Right ventricle myocardium inferior (tissue), 1 donor: ENCODE measurements around the gene MYCBPAP. TPM values are rescaled to one million over a fixed set of nuclear protein-coding genes. Genes with fewer than 3 reads are reported as not detected.

Experiments used
- ATAC-seq: fragments of 200-7000 bp; cut with Tn5 transposase; one replicate; pipeline ENCODE4 v1.9.1; 2020; ENCODE audit warnings: mild to moderate bottlenecking, moderate library complexity
- DNase-seq: peaks from one replicate; pipeline ENCODE4 v3.0.0; 2021; ENCODE audit errors: missing footprints
- intact Hi-C: fragments of 100-400 bp; cut with DNase I; formaldehyde crosslinking; loops from one replicate; pipeline ENCODE4 v1.11.0; 2022
- total RNA-seq: library from RNA; stranded (reverse); fragmentation: NEBNext Ultra II Directional; extraction: Animal tissue kit (Norgen Biotek cat#: 25700); gene quantifications from one replicate; pipeline ENCODE4 v1.2.1, GENCODE V29; 2021
- donor health status: DM: no; HTN: yes; CAD: no; lungs with severe emphysema.

MYCBPAP gene
- total RNA-seq, 1 donor from 2014 or later, result 0.81 TPM

DNA sequence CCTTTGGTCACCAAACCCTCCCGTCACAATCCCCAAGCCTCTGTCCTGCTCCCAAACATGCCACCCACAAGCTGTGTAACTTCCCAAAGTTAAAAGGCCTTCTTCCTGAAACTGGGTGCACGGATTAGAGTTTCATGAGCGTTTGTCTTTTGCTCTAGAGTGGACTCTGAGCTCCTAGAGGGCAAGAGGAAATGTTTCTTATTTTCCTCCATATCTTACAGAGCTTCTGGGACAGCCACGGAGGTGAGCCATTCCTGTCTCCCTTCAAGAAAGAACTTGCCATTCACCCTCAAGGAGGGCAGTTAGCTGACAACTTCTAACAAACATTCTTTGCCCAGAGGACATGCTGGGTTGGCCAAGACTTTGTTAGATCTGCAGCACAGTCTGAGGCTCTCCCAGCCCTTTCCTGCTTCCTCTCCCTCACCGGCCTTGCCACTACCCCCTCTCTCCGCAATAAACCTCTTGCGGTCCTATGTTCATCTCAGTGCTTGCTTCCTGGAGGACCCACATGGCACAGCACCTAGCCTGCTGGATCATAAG is 2.6 kb upstream of the MYCBPAP start:
- ATAC-seq, result no peak
- intact Hi-C loops, result no loop called here
- no peak for DNase-seq

- intact Hi-C loops, result no loop called here
- no peak for ATAC-seq
- no peak for DNase-seq
Measured at GRCh38 chr17:50506298-50506697, 1.9 kb upstream of the MYCBPAP start.

DNA sequence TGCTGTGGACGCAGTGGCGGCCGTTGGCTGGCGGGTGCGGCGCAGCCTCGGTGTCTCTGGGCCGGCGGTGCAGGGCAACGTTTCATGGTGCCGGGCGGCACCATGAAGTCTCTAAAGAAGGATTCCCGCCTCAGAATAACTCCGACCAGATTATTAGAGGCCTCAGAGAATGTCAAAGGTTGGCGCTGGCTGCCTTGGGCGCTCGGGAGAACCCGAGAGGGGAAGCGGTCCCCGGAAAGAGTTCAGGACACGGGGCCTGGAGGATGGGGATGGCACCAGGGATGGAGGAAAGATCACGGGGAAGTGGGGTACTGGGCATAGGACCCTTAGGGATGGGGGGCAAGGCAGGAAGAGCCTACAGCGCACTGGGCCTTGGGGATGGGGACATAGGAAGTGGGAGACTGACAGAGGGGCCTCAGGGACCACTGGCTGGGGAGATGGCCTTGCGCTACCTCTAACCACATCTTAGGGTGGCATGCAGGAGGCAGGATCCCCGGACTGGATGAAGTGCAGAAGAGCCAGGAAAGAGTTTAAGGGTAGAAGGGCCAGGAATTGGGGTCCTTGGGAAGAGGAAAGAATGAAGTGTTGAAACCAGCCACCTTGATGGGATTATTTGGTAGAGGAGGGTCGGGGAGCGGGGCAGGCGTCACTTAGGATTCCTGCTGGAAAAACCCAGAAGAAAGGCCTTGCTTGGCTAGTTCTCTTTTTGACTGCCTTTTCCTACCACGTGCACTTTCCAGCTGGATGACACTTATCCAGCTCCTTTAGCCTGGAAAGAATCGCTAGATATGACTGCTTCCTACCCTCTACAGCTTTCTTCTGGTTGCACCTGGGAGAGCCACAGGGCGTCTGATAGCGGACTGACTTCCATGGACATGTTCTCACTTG is 578 bp downstream of the MYCBPAP start:
- ATAC-seq, result peak; percentile 20
- DNase-seq, result no peak
- intact Hi-C loops, result loop anchor here (2.0 kb wide), 1 partner anchor 34 kb away; no protein-coding TSS in a partner anchor

GRCh38 chr17:50511058-50511457 is 2.8 kb downstream of the MYCBPAP start:
- ATAC-seq (no peak), DNase-seq (no peak)
- intact Hi-C loops, result no loop called here

DNA sequence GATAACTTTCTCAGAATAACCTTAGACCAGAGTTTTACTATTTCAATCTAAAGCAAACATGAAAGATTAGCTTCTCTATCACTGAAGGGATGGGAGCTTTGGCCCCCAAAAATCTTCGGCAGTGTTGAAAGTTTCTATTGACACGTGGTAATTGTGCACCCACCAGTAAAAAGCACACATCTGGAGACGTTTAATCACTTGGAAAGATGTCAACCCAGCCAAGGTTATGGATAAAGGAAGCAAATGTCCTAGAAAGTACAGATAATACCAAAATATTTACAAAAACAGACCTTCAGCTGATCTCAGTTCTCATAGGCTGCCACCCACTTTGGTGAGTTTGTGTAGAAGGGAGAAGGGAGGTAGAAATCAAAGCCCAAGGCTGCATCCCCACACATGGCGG is 5.3 kb downstream of the MYCBPAP start:
- DNase-seq (no peak), ATAC-seq (no peak)
- intact Hi-C loops, result no loop called here

- DNase-seq (no peak), ATAC-seq (no peak)
- intact Hi-C loops, result no loop called here
Measured at GRCh38 chr17:50514388-50514787, 6.1 kb downstream of the MYCBPAP start.

DNA sequence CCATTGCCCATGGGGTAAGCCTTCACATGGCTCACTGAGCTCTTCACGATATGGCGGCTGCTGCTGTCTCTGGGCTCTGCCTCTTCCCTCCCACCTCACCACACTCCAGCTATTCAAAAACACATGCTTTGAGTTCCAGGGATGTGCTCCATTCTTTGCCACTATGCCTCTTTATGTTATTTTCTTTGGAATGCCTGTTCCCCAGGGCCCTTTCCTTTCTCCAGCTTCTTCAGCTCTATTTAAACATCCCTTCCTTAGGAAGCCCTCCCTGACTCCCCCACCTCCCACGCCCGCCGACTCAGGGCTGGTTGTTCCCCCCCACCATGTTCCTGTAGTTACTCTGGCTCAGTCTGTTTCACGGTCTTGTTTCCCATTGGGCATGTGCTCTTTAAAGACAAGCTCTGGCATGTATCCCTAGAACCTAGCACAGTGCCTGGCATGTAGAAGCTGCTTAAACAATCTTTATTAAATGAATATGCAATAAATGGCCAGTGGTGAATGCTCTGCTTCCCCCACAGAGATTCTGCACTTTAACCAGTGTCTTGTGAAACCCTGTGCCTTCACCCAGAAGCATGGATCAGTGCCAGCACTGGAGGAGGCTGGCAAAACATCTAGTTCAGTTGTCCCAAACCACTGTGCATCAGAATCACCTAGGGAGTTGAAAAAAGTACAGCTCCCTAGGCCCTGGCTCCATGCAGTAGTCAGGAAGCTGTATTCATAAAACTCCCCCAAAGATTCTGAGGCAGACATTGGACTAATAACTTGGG is 6.9 kb downstream of the MYCBPAP start:
- ATAC-seq, result peak; percentile 62
- DNase-seq, result no peak

DNA sequence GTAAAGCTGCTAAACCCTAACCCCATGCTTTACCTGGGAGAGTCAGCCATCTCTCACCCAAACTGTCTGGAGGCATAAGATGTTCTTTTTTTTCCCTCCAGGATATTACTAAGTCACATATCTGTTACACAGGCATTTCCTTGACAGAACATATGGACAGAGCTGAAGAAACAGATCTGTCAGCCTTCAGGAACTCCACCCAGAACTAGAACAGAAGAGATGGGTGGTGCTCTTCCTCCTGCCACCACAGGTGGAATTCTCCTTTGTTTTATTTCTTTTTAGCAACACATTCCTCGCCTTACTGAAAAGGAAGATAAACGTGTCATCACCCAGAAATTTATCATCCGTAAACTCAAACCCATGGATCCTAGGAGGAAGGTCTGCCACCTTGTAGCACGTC is 8.8 kb downstream of the MYCBPAP start:
- no peak for DNase-seq
- intact Hi-C loops, result no loop called here
- no peak for ATAC-seq

More for the DNA sequence above, 6.9 kb downstream of the MYCBPAP start:
- intact Hi-C loops, result no loop called here

- intact Hi-C loops, result no loop called here
- no peak for DNase-seq
- ATAC-seq, result no peak
Measured at GRCh38 chr17:50517504-50518383, 9.5 kb downstream of the MYCBPAP start.

DNA sequence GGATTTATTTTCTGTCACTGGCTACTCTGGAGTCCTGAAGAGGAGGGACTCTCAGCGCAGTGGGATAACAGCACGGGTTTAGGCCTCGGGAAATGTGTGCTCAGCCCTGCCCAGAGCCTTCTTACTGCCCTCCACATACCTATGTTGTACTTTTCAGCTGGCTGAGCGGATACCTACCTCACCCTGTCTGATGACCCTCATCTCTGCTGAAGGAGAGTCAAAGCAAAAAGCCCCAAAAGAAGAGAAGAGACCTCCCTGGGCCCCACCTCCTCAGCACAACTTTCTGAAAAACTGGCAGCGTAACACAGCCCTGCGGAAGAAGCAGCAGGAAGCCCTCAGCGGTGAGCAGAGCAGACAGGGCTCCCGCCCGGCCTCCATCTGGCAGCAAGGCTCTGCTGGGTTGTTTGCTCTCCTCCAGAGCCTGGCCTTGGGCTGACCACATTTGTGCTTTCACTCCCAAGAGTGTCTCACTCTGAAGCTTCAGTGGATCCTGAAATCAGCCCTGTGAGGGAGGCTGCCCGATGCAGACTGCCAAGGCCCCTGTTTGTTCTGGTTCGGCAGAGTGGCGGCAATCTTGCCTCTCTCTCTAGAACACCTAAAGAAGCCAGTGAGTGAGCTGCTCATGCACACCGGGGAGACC is 10.3 kb downstream of the MYCBPAP start:
- no peak for ATAC-seq
- intact Hi-C loops, result no loop called here
- DNase-seq, result no peak

DNA sequence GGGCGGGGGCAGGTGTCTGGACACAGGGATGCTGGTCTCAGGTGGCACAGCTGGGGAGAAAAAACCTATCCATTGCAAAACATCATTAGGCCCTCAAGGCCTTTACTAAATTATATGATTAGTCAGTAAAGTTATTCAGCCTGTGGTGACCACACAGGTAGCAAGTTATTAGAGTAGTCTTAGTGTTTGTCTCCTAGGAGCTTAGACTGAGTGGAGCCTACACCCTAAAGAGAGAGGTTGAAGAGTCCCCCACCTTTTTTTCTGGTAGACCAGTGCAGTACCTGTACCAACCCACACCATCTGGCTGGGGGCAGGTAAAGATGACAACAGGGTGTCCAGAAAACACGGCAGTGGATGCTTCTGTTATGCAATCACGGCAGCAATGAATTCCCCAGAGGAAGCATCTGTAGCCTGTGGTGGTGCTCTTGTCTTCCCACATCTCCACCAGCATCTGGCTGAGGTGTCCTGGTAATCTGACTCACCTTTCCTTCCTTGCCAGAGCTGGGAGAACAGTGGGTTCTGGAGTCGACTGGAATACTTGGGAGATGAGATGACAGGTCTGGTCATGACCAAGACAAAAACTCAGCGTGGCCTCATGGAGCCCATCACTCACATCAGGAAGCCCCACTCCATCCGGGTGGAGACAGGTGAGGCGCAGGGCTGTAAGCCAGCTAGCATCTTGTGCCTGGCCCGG is 11.0 kb downstream of the MYCBPAP start:
- intact Hi-C loops, result no loop called here
- DNase-seq (no peak), ATAC-seq (no peak)

GRCh38 chr17:50520483-50520882 is 12.2 kb downstream of the MYCBPAP start:
- ATAC-seq (no peak), DNase-seq (no peak)
- intact Hi-C loops, result no loop called here

DNA sequence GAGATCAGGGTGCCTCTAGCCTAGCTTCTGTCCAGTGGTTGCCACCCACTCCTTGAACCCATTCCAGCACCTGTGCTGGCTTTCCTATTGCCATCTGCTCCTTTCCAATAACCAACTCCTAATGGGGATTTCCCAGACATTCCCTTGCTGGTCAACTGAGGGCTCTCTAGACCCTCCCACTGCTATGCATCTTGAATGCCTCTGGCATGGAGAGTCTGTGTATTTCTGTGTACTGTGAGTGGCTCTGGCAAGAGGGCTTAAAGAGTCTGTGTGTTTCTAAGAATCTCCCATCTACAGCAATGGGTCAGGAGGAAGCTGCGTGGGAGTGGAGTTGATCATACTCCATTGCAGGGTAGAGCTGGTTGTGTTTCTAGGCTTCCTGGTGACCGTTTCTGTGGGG is 13.3 kb downstream of the MYCBPAP start:
- no peak for ATAC-seq
- intact Hi-C loops, result no loop called here
- no peak for DNase-seq

DNA sequence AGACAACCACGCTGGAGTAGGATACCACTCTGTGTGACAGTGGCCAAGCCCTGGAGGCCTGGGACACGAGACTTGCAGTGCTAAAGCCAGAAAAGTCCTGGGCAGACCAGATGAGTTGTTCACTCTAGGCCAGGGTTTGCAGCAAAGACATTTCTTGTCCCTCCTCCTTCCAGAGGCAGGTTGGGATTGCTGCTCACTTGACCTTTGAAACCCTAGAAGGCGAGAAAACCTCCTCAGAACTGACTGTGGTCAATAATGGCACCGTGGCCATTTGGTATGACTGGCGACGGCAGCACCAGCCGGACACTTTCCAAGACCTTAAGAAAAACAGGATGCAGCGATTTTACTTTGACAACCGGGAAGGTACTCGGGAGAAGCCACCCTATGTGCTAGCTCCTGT is 14.5 kb downstream of the MYCBPAP start:
- intact Hi-C loops, result no loop called here
- DNase-seq (no peak), ATAC-seq (no peak)

DNA sequence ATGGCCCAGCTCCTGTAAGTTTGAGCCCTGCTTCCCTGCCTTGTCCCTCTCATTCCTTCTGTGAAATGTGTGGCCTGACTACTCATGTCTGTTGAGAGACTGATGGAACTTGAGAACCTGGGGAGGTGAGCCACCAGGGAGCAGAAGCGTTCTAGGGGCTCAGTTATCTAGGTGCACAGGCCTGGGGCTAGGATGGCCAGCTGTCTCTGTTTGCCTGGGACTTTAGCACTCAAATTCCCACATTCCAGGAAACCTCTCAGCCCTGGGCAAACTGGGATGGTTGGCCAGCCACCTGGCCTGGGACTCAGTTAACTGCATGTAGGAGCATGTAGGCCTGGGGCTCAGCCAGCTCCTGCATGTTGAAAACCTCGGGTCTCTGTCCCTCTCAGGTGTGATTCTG is 15.0 kb downstream of the MYCBPAP start:
- ATAC-seq (no peak), DNase-seq (no peak)
- intact Hi-C loops, result no loop called here

- ATAC-seq (no peak), DNase-seq (no peak)
Measured at GRCh38 chr17:50524838-50525237, 16.6 kb downstream of the MYCBPAP start.

GRCh38 chr17:50527155-50527762 is 19.0 kb downstream of the MYCBPAP start:
- intact Hi-C loops, result no loop called here
- DNase-seq, result no peak
- no peak for ATAC-seq

More at GRCh38 chr17:50524838-50525237, 16.6 kb downstream of the MYCBPAP start:
- intact Hi-C loops, result no loop called here
